Neural progenitor cell (in vitro differentiated cells): ENCODE data around the gene CBLC. TPM values are rescaled to one million over a fixed set of nuclear protein-coding genes. Genes with fewer than 3 reads are reported as not detected.
A peak's percentile ranks its signal among the peaks of the same experiment; 100 is the strongest.

Source experiments
- DNase-seq: peaks from one replicate; pipeline ENCODE4 v3.0.0-alpha.2; 2016; ENCODE audit warnings: low spot score
- H2AFZ ChIP-seq: fragments of 200-600 bp; sonication (generic); replicated peaks from 2 replicates; pipeline ENCODE4 v1.6.1; 2016; ENCODE audit warnings: antibody characterized with exemption
- H3F3A ChIP-seq: fragments of 200-600 bp; sonication (generic); 2 replicates; pipeline ENCODE4 v1.6.1; 2016; ENCODE audit warnings: antibody characterized with exemption, low read depth
- H3K27ac ChIP-seq: fragments of 200-600 bp; sonication (generic); 2 replicates; pipeline ENCODE4 v1.5.1; 2016; ENCODE audit warnings: mild to moderate bottlenecking
- H3K27me3 ChIP-seq: fragments of 200-600 bp; sonication (generic); 2 replicates; pipeline ENCODE4 v1.6.1; 2016; ENCODE audit warnings: mild to moderate bottlenecking, moderate library complexity
- H3K36me3 ChIP-seq: fragments of 200-600 bp; sonication (generic); 2 replicates; pipeline ENCODE4 v1.5.1; 2016
- H3K4me1 ChIP-seq: fragments of 200-600 bp; sonication (generic); 2 replicates; pipeline ENCODE4 v1.6.1; 2016; ENCODE audit warnings: mixed run types
- H3K4me2 ChIP-seq: fragments of 200-600 bp; sonication (generic); 2 replicates; pipeline ENCODE4 v1.6.1; 2016
- H3K4me3 ChIP-seq: fragments of 200-600 bp; sonication (generic); 2 replicates; pipeline ENCODE4 v1.5.1; 2016
- H3K79me2 ChIP-seq: fragments of 200-600 bp; sonication (generic); 2 replicates; pipeline ENCODE4 v1.6.1; 2016; ENCODE audit warnings: low read depth
- H3K9ac ChIP-seq: fragments of 200-600 bp; sonication (generic); 2 replicates; pipeline ENCODE4 v1.6.1; 2016
- H3K9me3 ChIP-seq: fragments of 200-600 bp; sonication (generic); 2 replicates; pipeline ENCODE4 v1.5.1; 2016; ENCODE audit warnings: low read depth
- H4K20me1 ChIP-seq: fragments of 200-600 bp; sonication (generic); 2 replicates; pipeline ENCODE4 v1.6.1; 2016; ENCODE audit warnings: low read depth
- H3K27ac Mint-ChIP-seq: 3 replicates; pipeline ENCODE4 v1.8.0; 2021; ENCODE audit warnings: mixed read lengths
- H3K27me3 Mint-ChIP-seq: 2 replicates; pipeline ENCODE4 v1.8.0; 2022; ENCODE audit warnings: low read depth, mild to moderate bottlenecking, inconsistent platforms, moderate library complexity, mixed read lengths; ENCODE audit not compliant: insufficient read depth
- H3K36me3 Mint-ChIP-seq: 3 replicates; pipeline ENCODE4 v1.8.0; 2021; ENCODE audit warnings: mixed read lengths
- H3K4me1 Mint-ChIP-seq: 3 replicates; pipeline ENCODE4 v1.8.0; 2021; ENCODE audit warnings: mixed read lengths
- H3K4me3 Mint-ChIP-seq: 3 replicates; pipeline ENCODE4 v1.8.0; 2021; ENCODE audit warnings: mild to moderate bottlenecking, moderate library complexity, mixed read lengths
- H3K9me3 Mint-ChIP-seq: 3 replicates; pipeline ENCODE4 v1.8.0; 2020; ENCODE audit warnings: mixed read lengths
- CTCF ChIP-seq: fragments of 200-600 bp; sonication (generic); IDR thresholded peaks from 2 replicates; pipeline ENCODE4 v1.5.1; 2017; ENCODE audit warnings: antibody characterized with exemption, mild to moderate bottlenecking
- EZH2 ChIP-seq: fragments of 200-600 bp; sonication (generic); IDR thresholded peaks from 2 replicates; pipeline ENCODE4 v1.6.1; 2017; ENCODE audit warnings: antibody characterized with exemption, mild to moderate bottlenecking, moderate library complexity
- EZH2phosphoT487 ChIP-seq: fragments of 200-600 bp; sonication (generic); IDR thresholded peaks from 2 replicates; pipeline ENCODE4 v1.6.1; 2017; ENCODE audit warnings: antibody characterized with exemption
- microRNA-seq: library from miRNA; unstranded; fragments of <30 nt; microRNA quantifications from one replicate; pipeline ENCODE4, GENCODE V29; 2016
- small RNA-seq: library from RNA; depleted of rRNA; stranded (forward); fragments of <200 nt; gene quantifications from one replicate; pipeline ENCODE3, GENCODE V24; 2015
- total RNA-seq: library from RNA; depleted of rRNA; stranded (reverse); fragments of >200 nt; gene quantifications from 2 replicates; pipeline ENCODE4 v1.2.3, GENCODE V29; 2015; ENCODE audit warnings: low replicate concordance

Gene CBLC
- total RNA-seq, 1 donor from 2014 or later, result 1.5 TPM

- H3K9ac ChIP-seq, result peak overlapping the region; percentile 92
- no peaks in the 10 kb centered on the region for H3K9me3 ChIP-seq
- H3K36me3 ChIP-seq, result no peaks in the 10 kb centered on the region
- TF ChIP-seq CTCF (no peak), EZH2phosphoT487 (no peak), EZH2 (no peak)
- Mint-ChIP-seq H3K27me3 (no peaks in the 10 kb centered on the region), H3K4me3 (peak overlapping the region; percentile 93), H3K4me1 (peaks cover 26% of the 10 kb centered on the region), H3K9me3 (no peaks in the 10 kb centered on the region), H3K36me3 (peaks cover 9% of the 10 kb centered on the region), H3K27ac (peak overlapping the region; percentile 72)
- H3K4me3 ChIP-seq, result peak overlapping the region; percentile 95
- H2AFZ ChIP-seq, result no peak overlapping the region
- DNase-seq, result peak; percentile 67
- peak overlapping the region; percentile 93 for H3K4me2 ChIP-seq
- peak overlapping the region; percentile 96 for H3K27ac ChIP-seq
- H4K20me1 ChIP-seq, result peaks cover 71% of the 10 kb centered on the region
- peaks cover 78% of the 10 kb centered on the region for H3K79me2 ChIP-seq
- peaks cover 31% of the 10 kb centered on the region for H3F3A ChIP-seq
- peaks cover 22% of the 10 kb centered on the region for H3K4me1 ChIP-seq
- no peaks in the 10 kb centered on the region for H3K27me3 ChIP-seq
These were observed 71.2 kb downstream of the CBLC start for GRCh38 chr19:44848812-44849447.

Small RNAs within 50 kb of the gene (microRNA-seq; reads per million reads assigned to microRNA genes)
- gene MIR8085, result not detected

Small RNAs within 50 kb of the gene (small RNA-seq; reads per million reads assigned to genes)
- not detected for gene RF00156

Other genes starting within 250 kb of the CBLC start
- not detected in 2 replicates for gene CEACAM20, start 248.2 kb upstream of the CBLC start, total RNA-seq
- not detected in 2 replicates for gene IGSF23, start 164.3 kb upstream of the CBLC start, total RNA-seq
- gene PVR, start 134.0 kb upstream of the CBLC start, total RNA-seq, result 4.4 and 10.8 TPM in 2 replicates
- gene CEACAM19, start 106.4 kb upstream of the CBLC start, total RNA-seq, result 0.09 and 0.59 TPM in 2 replicates
- gene CEACAM16, start 78.7 kb upstream of the CBLC start, total RNA-seq, result not detected in 2 replicates
- not detected in 2 replicates for gene BCL3, start 29.2 kb upstream of the CBLC start, total RNA-seq
- gene BCAM, start 31.2 kb downstream of the CBLC start, total RNA-seq, result 7.1 and 16.9 TPM in 2 replicates
- gene NECTIN2, start 68.4 kb downstream of the CBLC start, total RNA-seq, result 54.2 and 210 TPM in 2 replicates
- gene TOMM40, start 113.4 kb downstream of the CBLC start, total RNA-seq, result 30.1 and 110 TPM in 2 replicates
- 195 and 530 TPM in 2 replicates for gene APOE, start 127.9 kb downstream of the CBLC start, total RNA-seq
- 16.1 and 17.6 TPM in 2 replicates for gene APOC1, start 136.7 kb downstream of the CBLC start, total RNA-seq
- gene APOC4, start 164.3 kb downstream of the CBLC start, total RNA-seq, result not detected in 2 replicates
- not detected in 2 replicates for gene APOC2, start 168.2 kb downstream of the CBLC start, total RNA-seq
- gene CLPTM1, start 177.5 kb downstream of the CBLC start, total RNA-seq, result 12.1 and 27.9 TPM in 2 replicates
- 0.43 and 5.9 TPM in 2 replicates for gene RELB, start 223.6 kb downstream of the CBLC start, total RNA-seq